D341Med (cell line): Measurements from ENCODE around the gene FNBP1L.
A peak's percentile ranks its signal among the peaks of the same experiment; 100 is the strongest.

Experiments used
- DNase-seq: peaks from one replicate; pipeline ENCODE4 v3.0.0; 2012; ENCODE audit warnings: low spot score

The FNBP1L gene

DNA sequence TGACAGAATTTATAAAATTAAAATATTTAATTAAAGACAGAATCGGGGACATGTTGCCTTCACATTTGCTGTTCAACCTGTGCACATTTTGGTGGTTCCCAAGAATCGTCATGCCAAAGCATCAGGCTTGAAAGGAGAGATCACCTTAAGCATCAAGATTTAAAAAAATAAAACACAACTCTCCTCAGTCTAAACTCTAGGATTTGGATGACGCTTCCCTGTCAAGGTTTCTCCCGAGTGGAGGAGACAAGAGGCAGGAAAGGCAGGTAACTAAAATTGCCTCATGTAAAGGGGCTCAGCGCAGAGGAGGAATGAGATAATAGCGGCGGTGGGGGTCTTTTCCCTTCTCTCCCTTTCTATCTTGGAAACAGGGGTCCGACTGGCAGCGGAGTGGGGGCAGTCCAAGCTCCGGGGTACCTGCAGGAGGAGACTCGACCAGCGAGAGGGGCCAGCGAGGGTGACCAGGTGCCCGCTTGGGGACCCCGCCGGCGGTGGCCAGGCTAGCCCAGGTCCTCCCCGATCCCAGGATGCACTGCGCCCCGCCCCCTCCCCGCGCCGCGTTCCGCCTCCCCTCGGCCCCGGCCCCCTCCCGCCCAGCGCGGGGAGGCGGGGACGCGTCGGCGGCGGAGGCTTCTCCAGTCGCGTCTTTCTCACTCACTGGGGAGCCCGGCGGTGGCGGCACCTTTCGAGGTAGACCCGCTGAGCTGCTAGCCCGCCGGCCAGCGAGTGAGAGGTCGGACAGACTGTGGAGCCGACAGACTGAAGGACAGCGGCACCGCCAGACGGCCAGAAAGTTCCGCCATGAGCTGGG, at the start of gene FNBP1L:
Gene FNBP1L (plus strand): TSS at position 638 of the 811 bp plus-strand sequence. CDS start 164 bp downstream, at position 802.
- peak; percentile 95 for DNase-seq

DNA sequence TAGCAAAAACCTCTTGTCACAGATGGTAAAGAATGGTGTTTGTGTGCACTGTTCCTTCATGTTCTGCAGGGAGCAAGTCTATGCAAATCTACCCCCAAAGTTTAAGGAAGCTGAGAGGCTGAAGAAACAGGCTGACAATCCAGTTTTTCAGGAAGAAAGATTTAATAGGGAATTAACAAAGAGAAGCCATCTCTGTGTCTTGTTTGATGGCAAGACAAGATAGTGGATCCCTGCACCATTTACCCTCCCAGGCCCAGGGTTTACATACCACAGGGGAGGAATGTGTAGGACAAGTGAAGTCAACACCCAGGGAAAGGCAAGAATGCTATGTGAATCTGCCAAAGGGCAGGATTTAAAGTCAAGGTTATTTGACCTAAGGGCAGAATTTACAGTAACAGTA, 48.1 kb upstream of the FNBP1L start:
- no peak for DNase-seq

DNA sequence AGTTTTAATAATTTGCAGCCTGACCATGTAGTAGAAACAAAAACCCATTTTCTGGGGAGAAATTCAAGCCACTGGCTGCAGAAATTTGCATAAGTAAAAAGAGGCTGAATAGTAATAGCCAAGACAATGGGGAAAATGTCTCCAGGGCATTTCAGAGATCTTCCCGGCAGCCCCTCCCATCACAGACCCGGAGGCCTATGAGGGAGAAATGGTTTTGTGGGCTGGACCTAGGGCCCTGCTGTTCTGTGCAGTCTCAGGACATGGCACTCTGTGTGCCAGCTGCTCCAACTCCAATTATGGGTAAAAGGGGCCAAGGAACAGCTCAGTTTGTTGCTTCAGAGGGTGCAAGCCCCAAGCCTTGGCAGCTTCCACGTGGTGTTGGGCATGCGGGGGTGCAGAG, 39.7 kb upstream of the FNBP1L start:
- no peak for DNase-seq

DNA sequence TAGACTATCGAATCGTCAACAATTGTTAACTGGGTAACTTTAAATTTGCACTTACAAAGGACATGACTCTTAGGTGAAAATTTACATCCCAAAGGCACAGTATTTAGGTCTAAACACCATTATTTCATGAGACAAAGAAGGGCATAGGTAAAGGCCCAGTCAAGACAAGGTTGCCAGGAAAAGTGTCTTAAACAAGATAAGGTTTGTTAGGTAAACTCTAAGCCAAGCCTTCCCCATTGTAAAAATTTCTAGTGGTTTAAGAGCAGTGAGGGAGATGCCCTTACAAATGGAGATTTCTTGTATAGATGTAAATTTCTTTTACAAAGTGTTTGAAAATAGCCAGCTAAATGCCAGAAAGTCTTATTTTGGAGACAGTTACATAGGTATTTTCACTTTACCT, 36.9 kb upstream of the FNBP1L start:
- DNase-seq, result no peak

DNA sequence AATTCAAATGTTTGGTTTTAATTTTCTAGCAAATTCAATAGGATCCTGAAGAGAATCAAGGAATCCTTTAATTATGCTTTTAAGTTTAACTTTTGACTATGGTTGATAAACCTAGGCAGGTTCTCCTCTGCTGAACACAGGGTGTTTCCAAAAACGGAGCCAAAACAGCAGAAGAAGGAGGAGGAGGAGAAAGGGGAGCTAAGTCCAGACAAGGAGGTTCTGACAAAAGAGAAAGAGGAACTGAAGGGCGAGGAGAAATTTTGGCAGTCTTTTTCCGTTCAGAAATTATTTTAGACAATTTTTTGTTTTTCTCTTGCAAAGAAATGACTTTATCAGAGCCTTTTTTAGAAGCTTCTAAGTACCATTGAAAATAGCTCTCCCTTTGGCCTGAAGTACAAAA, 33.2 kb upstream of the FNBP1L start:
- DNase-seq, result no peak

DNA sequence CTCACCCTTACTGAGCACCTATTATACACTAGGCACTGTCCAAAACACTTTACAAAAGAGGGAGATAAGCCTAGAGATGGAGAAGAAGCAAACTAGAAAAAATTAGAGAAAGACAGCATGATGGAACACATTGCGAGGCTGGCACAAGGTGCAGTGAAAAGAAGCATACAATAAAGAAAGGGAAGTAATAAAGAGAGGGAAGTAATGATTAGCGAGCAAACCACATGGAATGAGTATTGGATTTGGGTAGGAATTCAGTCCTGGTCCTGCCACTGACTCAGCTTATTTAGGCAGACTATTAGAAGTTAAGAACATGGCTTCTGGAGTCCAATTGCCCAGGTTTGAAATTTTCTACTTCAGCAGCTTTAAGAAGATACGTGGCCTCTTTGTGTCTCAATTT, 32.6 kb upstream of the FNBP1L start:
- DNase-seq, result no peak

DNA sequence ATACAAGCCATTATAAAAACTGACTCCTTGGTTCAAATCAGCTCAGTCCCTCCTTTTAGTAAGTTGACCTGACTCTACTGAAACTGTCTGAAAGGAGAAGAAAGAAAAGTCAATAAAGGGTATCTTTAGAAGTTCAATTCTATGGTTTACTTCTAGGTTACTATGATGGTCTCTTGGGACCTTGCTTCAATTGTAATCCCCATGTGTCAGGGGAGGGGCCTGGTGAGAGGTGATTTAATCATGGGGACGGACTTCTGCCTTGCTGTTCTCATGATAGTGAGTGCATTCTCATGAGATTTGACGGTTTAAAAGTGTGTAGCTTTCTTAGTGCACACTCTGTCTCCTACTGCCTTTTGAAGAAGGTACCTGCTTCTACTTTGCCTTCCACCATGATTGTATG, 31.7 kb upstream of the FNBP1L start:
- DNase-seq, result no peak

DNA sequence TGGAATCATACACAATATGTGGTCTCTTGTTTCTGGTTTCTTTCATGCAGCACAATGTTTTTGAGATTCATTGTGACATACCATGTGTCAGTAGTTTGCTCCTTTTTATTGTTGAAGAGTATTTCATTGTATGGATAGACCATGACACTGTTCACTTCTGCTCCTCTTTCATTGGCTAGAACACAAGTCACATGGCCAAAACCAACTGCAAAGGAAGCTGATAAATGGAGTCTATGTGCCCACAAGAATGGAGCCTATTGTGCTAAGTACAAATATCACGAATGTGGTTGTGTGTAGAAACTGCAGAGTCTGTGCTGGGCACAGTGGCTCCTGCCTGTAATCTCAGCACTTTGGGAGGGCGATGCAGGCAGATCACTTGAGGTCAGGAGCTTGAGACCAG, 28.6 kb upstream of the FNBP1L start:
- DNase-seq, result no peak

DNA sequence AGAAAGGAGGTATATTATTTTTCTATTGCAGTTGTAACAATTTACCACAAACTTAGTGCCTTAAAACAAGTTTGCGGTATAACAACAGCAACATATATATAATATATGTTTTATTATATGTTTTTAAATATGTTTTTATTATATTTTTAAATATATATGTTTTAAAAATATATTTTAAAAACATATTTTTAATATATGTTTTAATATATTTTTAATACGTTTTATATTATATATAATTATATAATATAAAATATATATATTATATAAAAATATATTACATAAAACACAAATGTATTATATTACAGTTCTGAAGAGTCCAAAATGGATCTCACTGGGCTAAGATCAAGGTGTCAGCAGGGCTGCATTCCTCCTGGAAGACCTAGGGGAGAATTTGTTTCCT, 27.5 kb upstream of the FNBP1L start:
- DNase-seq, result no peak

DNA sequence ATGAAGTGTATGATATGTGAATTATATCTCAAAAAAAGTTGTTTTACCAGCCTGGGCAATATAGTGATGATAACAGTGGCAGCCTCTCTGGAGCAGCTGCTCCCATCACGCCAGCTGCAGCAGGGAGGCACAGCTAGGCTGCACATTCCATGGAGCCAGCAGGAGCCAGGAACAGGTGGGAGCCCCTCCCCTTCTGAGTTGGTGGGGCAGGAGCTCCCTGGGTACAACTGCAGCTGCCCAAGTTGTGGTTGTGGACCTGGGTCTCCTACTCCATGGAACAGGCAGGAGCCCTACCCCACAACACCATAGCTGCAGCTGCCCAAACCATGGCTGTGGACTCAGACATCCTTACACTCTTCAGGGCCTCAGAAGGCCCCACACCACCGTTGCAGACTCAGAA, 21.7 kb upstream of the FNBP1L start:
- DNase-seq, result no peak

DNA sequence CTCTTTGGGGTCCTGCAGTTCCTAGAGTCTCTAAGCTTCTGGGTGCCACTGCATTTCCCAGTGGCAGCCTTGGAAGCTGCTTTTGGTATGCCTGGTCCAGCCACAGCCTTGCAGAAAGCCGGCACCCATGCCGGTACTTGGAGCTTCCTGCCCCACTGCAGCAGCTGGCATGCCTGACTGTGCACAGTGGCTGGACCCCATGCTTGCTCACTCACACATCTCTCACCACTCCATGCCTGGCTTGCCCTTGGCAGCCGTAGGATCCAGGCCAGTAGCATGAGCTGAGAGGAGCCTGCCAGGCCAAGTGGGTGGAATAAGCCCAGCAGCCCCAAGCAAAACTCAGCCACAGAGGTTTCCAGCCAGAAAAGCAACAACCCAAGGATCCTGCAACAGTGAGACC, 20.3 kb upstream of the FNBP1L start:
- no peak for DNase-seq

DNA sequence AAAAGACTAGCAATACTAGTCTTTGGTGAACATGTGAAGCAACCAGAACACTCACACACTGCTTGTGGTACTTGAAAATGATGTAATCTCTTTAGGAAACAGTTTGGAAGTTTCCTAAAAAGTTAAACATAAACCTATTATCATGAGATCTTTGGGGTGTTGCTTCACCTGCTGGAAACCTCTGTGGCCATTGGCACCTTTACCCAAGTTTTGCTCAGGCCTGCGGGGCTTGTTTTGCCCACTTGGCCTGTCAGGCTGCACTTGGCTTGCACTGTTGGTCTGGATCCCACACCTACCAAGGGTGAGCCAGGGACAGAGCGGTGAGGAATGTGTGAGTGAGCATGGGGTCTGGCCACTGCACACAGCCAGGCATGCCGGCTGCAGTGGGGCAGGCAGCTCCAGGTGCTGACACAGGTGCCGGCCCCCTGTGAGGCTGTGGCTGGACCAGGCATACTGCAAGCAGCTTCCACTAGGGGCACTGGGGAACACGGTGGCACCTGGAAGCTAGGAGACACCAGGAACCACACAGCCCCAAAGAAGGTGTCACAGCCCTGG, 14.4 kb upstream of the FNBP1L start:
- no peak for DNase-seq

DNA sequence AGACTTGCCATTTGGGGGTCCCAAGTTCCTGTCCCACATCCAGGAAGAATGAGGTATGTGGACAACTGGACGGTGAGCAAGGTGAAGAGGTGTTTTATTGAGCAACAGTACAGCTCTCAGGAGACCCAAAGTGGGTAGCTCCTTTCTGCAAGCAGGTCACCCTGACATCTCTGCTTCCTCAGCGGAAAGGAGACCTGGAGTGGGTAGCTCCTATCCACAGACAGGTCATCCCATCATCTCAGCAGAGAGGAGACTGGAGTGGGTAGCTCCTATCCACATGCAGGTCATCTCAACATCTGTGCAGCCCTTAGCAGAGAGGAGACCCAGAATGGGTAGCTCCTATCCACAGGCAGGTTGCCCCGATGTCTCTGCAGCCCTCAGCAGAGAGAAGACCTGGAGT, 13.8 kb upstream of the FNBP1L start:
- no peak for DNase-seq

DNA sequence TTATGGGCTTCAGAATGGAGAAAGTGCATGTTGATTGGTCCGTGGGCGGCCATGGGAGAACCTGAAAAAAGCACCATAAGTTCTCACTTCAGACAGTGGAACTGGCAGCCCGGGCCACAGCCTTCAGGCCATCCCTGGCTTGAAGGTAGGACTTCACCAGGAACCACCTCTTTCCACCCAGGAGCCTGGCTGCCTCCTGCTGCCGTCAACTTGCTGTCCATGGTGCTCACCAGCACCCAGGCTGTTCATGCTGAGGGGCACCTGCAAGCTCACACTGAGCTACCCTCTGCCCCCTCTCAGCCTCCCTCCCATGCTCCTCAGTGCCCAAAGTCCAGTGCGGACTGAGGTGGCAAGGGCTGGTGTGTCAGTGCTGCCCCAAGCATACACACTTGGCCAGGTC, 12.9 kb upstream of the FNBP1L start:
- no peak for DNase-seq

DNA sequence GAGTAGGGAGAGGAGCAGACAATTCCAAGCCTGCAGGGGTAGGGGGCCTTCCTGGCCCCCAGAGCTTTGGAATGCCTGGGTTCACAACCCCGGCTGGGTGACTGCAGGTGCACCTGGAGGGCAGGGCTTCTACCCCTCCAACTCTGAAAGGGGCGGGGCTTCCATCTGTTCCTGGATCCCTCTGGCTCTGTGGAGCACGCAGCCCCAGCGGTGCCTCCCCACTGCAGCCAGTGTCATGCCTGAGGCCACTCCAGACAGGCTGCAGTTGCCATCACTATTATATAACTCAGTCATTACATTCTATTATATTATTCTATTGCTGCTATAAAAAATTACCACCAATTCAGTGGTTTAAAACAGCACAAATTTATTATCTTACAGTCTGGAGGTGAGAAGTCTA, 12.5 kb upstream of the FNBP1L start:
- no peak for DNase-seq

DNA sequence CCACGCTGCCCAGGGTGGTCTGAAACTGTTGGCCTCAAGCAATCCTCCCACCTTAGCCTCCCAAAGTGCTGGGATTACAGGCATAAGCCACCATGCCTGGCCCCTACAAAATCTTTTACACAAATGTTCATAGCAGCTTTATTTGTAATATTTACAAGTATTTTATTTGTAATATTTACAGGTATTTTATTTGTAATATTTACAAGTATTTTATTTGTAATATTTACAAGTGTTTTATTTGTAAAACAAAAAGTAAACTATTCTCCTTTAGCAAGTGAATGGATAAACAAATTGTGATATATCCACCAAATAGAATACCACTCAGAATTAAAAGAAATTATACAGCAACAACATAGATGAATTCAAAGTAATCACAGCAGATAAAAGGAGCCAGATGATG, 11.4 kb upstream of the FNBP1L start:
- DNase-seq, result no peak

DNA sequence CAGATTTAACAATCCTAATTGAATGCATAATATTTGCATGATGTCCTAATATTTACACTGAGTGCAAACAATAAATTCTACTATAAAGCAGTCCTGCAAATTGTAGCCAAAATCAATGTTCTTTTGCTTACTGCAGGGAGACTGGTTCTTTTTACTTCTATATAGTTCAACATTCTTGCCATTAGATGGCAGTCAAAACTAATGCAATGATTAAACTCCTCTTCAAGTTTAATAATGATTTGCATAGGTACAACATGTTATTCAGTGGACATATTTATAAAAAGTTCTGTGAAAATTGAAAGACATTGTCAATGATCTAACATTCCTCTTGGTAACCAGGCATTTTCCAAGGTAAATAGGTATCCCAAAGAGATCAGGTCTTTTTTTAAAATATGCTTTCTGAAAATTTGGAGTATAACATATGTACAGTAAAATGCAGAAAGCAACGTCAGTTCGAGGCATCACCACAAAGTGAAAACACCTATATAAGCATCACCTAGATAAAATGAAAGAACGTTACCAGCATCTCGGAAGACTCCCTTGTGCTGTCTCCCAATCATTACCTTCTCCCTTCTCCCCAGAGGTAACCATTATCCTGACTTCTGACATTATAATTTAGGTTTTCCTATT, 9.8 kb upstream of the FNBP1L start:
- DNase-seq, result peak; percentile 26

DNA sequence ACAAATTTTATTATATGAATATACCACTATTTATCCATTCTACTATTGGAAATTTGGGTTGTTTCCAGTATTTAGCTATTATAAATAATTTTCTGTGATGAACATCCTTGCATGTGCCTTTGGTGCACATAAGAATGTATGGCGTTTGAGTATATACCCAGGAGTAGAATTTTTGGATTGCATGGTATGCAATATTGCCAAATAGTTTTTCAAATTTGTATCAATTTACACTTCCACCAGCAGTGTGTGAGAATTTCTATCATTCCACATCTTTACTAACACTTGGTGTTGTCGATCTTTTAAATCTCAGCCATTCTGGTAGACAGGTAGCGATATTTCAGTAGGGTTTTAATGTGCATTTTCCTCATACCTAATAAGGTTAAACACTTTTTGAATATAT, 9.2 kb upstream of the FNBP1L start:
- no peak for DNase-seq

DNA sequence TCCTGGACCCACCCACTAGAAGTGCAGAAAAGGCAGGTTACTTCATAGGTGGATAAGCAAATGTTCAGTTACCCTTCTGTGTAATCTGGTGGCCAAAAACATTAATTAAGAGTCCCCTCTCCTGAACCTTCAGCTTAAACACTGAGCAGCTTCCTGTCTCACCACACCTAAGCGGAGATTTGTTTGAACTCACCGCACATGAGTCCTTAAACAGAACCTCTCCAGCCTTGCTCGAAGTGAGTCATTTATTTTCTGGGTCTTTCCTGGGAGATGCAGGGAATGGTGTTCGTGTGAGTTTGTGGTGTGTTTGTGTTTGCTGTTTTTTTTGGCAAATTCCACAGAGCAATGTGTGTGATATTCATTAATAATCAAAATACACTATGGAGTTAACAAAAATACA, 7.6 kb upstream of the FNBP1L start:
- DNase-seq, result no peak

DNA sequence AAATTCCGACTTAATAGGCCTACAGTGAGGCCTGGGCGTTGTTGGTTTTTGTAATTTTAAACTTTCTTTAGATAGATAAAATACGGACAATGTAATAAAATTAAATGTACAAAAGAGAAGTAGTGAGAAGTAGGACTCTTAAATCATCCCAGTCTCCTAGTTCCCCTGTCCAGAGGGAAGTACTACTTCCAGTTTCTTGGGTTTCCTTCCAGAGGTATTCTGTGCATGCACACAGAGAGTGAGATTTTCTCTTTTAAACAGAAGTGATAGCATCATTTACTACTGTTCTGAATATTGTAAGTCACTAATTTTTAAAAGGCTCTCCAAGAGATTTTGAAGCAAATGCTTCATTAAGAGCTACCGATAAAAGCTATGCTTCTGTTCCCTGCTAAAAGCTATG, 7.2 kb upstream of the FNBP1L start:
- DNase-seq, result no peak

DNA sequence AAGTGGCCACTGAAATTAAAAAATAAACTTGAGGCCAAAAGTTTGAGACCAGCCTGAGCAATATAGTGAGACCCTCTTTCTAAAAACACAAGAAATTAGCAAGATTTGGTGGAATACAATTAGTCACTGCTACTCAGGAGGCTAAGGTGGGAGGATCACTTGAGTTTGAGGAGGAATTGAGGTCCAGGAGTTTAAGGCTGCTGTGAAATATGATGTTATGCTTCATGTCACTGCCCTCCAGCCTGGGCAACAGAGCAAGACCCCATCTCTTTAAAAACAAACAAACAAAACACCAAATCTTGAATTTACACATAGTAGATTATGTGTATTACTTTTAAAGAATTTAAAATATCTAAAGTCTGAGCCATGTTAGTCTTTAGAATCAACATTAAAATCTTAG, 6.3 kb upstream of the FNBP1L start:
- DNase-seq, result no peak

DNA sequence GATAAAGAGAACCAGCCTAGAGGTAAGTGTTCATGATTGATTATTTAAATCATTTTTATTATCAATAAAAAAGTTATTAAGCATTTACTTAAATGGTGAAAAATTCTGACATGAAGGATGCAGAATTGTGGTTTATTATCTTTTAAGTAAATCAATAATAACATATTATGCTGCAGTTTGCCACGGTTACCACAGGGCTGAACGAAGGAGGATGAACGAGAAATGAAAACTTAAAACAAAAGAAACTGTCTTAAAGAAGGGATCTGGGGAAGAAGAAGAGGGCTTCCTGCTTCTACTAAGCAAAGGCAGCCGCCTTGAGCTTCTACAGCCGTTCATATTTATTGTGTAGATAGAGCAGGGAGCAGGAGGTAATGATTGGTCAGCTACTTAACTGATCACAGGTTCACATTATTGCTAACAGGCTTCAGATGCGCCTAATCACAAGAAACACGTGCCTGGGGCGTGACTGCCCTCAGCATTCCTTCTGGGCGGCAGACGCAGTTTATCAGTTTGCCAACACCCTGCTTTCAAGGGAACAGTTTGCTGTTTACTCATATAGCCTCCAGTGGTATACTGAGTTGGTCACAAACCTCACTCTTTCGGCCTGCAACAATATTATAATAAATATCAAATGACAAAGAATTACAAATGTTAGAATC, 5.8 kb upstream of the FNBP1L start:
- DNase-seq, result no peak

DNA sequence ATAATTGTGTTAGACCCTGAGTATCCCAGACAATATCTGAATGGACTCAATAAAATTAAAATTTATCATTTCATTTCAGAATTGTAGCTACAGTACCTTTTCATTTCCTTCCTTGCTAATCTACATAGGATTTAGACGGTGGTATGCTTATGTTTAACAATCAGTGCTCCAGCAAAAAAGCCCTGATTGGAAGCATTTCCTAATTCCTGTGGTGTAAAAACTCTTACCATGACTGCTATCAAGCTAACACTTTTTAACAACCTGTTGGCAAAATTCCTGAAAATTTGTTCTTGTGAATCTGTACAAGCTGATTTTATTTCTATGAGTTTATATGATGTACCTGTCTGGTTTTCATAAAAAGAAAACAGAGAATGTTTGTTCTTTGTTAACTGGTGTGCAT, 5.2 kb upstream of the FNBP1L start:
- no peak for DNase-seq
